Activated CD4-positive, alpha-beta T cell treated with anti-CD3 and anti-CD28 coated beads for 48 hours (primary cell): ENCODE data around the gene SH3GLB2.
"Not testable (repeated sequence)": the region's sequence is repeated elsewhere in the genome, so short reads cannot be mapped to it uniquely, and the experiment has no call there.

Source experiments
- DNase-seq: peaks from one replicate; pipeline ENCODE4 v3.0.0-alpha.2; 2020

The SH3GLB2 gene

DNA sequence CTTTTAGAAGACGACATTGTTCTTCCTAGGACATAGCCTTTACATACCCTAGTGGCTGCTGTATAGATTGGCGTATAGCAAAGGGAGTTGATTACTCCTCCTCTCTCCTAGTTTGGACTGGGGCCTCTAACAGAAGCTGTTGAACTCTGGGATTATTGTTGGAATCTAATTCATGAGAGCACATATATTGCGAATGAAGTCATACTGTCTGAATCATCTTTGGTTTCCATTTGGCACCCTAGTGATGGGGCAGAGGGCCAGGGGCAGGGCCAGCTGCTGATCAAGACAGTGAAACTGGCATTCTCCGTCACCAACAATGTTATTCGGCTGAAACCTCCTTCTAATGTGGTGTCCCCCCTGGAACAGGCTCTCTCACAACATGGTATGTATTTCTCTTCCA, 40.3 kb downstream of the SH3GLB2 start:
- no peak for DNase-seq

DNA sequence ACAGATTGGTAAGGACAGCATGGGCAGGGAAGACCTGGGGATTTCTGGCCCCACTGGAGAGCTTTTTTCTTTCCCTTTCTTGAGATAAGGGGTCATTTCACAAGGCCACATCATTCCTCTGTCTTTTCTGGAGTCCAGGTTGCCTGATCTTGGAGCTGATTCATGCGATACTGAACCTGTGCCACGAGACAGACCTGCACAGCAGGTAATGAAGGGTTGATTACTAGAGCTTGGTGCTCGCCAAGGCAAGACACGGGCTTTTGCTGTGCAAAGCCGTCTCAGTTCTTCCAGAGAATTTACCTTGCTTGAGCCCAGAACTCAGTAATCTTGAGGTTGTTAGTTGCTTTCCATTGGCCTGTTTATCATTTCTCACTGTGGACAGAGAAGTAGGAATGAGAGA, 41.5 kb downstream of the SH3GLB2 start:
- DNase-seq = no peak

DNA sequence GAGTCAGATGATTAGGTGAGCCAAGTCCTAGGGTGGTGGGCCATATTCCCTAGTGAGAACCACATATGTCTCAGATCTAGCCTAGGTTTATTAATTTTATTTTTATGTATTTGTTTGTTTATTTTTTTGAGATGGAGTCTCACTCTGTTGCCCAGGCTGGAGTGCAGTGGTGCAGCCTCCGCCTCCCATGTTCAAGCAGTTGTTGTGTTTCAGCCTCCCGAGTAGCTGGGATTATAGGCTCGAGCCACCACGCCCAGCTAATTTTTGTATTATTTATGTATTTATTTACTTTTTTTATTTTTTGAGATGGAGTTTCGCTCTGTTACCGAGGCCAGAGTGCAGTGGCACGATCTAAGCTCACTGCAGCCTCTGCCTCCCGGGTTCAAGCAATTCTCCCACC, 44.6 kb downstream of the SH3GLB2 start:
- no peak for DNase-seq

GRCh38 chr9:128979111-128979510, 49.0 kb downstream of the SH3GLB2 start:
- DNase-seq = no peak

GRCh38 chr9:128972956-128973355, 55.2 kb downstream of the SH3GLB2 start:
- DNase-seq = no peak

GRCh38 chr9:128969491-128969890, 58.6 kb downstream of the SH3GLB2 start:
- DNase-seq = no peak

DNA sequence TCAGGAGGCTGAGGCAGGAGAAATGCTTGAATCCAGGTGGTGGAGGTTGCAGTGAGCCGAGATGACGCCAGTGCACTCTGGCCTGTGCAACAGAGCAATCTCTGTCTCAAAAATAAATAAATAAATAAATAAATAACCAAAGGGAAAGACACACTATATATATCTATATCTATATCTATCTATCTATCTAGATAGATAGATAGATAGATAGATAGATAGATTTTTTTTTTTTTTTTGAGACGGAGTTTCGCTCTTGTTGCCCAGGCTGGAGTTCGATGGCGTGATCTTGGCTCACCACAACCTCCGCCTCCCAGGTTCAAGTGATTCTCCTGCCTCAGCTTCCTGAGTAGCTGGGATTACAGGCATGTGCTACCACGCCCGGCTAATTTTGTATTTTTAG, 66.7 kb downstream of the SH3GLB2 start:
- not testable (repeated sequence) for DNase-seq
